ENCODE results near the gene ARHGEF16. TPM values are rescaled to one million over a fixed set of nuclear protein-coding genes. Genes with fewer than 3 reads are reported as not detected.

Gene ARHGEF16
- polyA plus RNA-seq, 6 donors from 2014 or later = not detected

GRCh38 chr1:3427711-3428704 lies 26.5 kb upstream of the ARHGEF16 start:
- H3K27ac Mint-ChIP-seq = no peak overlapping the region
- peaks cover 2 to 6% (median 3%) of the 10 kb centered on the region in 3 donors for H3K4me1 Mint-ChIP-seq
- no peaks in the 10 kb centered on the region for H3K36me3 Mint-ChIP-seq
- H3K27me3 Mint-ChIP-seq = peaks cover 0 to 11% (median 0%) of the 10 kb centered on the region in 3 donors
- DNase-seq = no peak
- no peak for ATAC-seq (ENCODE audit: low read depth in 2 of 2)
- H3K4me3 Mint-ChIP-seq = no peak overlapping the region
- no peaks in the 10 kb centered on the region for H3K9me3 Mint-ChIP-seq

- H3K27ac Mint-ChIP-seq = no peak overlapping the region
- ATAC-seq (ENCODE audit: low read depth in 2 of 2) (no peak), DNase-seq (no peak)
- H3K4me3 Mint-ChIP-seq = no peak overlapping the region
- H3K9me3 Mint-ChIP-seq = no peaks in the 10 kb centered on the region
- H3K27me3 Mint-ChIP-seq = peaks cover 0 to 10% (median 5%) of the 10 kb centered on the region in 3 donors
- peaks cover 2 to 6% (median 3%) of the 10 kb centered on the region in 3 donors for H3K4me1 Mint-ChIP-seq
- H3K36me3 Mint-ChIP-seq = no peaks in the 10 kb centered on the region
Observed at GRCh38 chr1:3428899-3429298, 25.6 kb upstream of the ARHGEF16 start.

- H3K27me3 Mint-ChIP-seq = peaks cover 0 to 6% (median 5%) of the 10 kb centered on the region in 3 donors
- H3K4me3 Mint-ChIP-seq = no peak overlapping the region
- H3K4me1 Mint-ChIP-seq = peaks cover 2 to 3% (median 3%) of the 10 kb centered on the region in 3 donors
- no peaks in the 10 kb centered on the region for H3K36me3 Mint-ChIP-seq
- no peak overlapping the region for H3K27ac Mint-ChIP-seq
- no peaks in the 10 kb centered on the region for H3K9me3 Mint-ChIP-seq
- DNase-seq (no peak), ATAC-seq (ENCODE audit: low read depth in 2 of 2) (no peak)
Observed at GRCh38 chr1:3429320-3429719, 25.1 kb upstream of the ARHGEF16 start.

GRCh38 chr1:3429766-3430165 lies 24.7 kb upstream of the ARHGEF16 start:
- H3K36me3 Mint-ChIP-seq = no peaks in the 10 kb centered on the region
- no peaks in the 10 kb centered on the region for H3K9me3 Mint-ChIP-seq
- H3K4me3 Mint-ChIP-seq = no peak overlapping the region
- no peak overlapping the region for H3K27ac Mint-ChIP-seq
- peaks cover 0 to 3% (median 2%) of the 10 kb centered on the region in 3 donors for H3K4me1 Mint-ChIP-seq
- no peak for ATAC-seq (ENCODE audit: low read depth in 2 of 2)
- H3K27me3 Mint-ChIP-seq = peaks cover 0 to 5% (median 5%) of the 10 kb centered on the region in 3 donors
- DNase-seq = no peak

GRCh38 chr1:3430406-3430805 lies 24.1 kb upstream of the ARHGEF16 start:
- H3K9me3 Mint-ChIP-seq = no peaks in the 10 kb centered on the region
- H3K27me3 Mint-ChIP-seq = peaks cover 0 to 5% (median 5%) of the 10 kb centered on the region in 3 donors
- DNase-seq (no peak), ATAC-seq (ENCODE audit: low read depth in 2 of 2) (no peak)
- no peak overlapping the region for H3K27ac Mint-ChIP-seq
- H3K4me3 Mint-ChIP-seq = no peak overlapping the region
- H3K4me1 Mint-ChIP-seq = peaks cover 0 to 3% (median 2%) of the 10 kb centered on the region in 3 donors
- no peaks in the 10 kb centered on the region for H3K36me3 Mint-ChIP-seq

- Mint-ChIP-seq H3K9me3 (no peaks in the 10 kb centered on the region), H3K4me1 (peaks cover 0 to 3% (median 2%) of the 10 kb centered on the region in 3 donors), H3K27ac (no peak overlapping the region), H3K27me3 (peaks cover 0 to 5% (median 5%) of the 10 kb centered on the region in 3 donors), H3K36me3 (no peaks in the 10 kb centered on the region), H3K4me3 (no peak overlapping the region)
- DNase-seq (no peak), ATAC-seq (ENCODE audit: low read depth in 2 of 2) (no peak)
Observed at GRCh38 chr1:3430820-3431219, 23.6 kb upstream of the ARHGEF16 start.

- ATAC-seq (ENCODE audit: low read depth in 2 of 2) = no peak
- no peak overlapping the region for H3K4me3 Mint-ChIP-seq
- no peak overlapping the region for H3K27ac Mint-ChIP-seq
Observed at GRCh38 chr1:3431266-3431665, 23.2 kb upstream of the ARHGEF16 start.

GRCh38 chr1:3431686-3432085 lies 22.8 kb upstream of the ARHGEF16 start:
- ATAC-seq (ENCODE audit: low read depth in 2 of 2) = no peak
- Mint-ChIP-seq H3K27ac (no peak overlapping the region), H3K36me3 (no peaks in the 10 kb centered on the region), H3K4me3 (no peak overlapping the region), H3K27me3 (peaks cover 0 to 8% (median 5%) of the 10 kb centered on the region in 3 donors), H3K4me1 (peaks cover 0 to 3% (median 2%) of the 10 kb centered on the region in 3 donors), H3K9me3 (no peaks in the 10 kb centered on the region)
- DNase-seq = no peak

More at GRCh38 chr1:3431266-3431665, 23.2 kb upstream of the ARHGEF16 start:
- H3K9me3 Mint-ChIP-seq = no peaks in the 10 kb centered on the region
- no peaks in the 10 kb centered on the region for H3K36me3 Mint-ChIP-seq
- peaks cover 0 to 3% (median 2%) of the 10 kb centered on the region in 3 donors for H3K4me1 Mint-ChIP-seq
- H3K27me3 Mint-ChIP-seq = peaks cover 0 to 6% (median 5%) of the 10 kb centered on the region in 3 donors
- DNase-seq = no peak

GRCh38 chr1:3432306-3432705 lies 22.2 kb upstream of the ARHGEF16 start:
- Mint-ChIP-seq H3K9me3 (no peaks in the 10 kb centered on the region), H3K36me3 (no peaks in the 10 kb centered on the region), H3K27ac (no peak overlapping the region), H3K4me3 (no peak overlapping the region), H3K27me3 (peaks cover 0 to 8% (median 5%) of the 10 kb centered on the region in 3 donors), H3K4me1 (peaks cover 0 to 3% (median 2%) of the 10 kb centered on the region in 3 donors)
- no peak for DNase-seq
- no peak for ATAC-seq (ENCODE audit: low read depth in 2 of 2)

GRCh38 chr1:3433076-3433475 lies 21.4 kb upstream of the ARHGEF16 start:
- Mint-ChIP-seq H3K36me3 (no peaks in the 10 kb centered on the region), H3K4me1 (peaks cover 0 to 3% (median 2%) of the 10 kb centered on the region in 3 donors), H3K4me3 (no peak overlapping the region), H3K9me3 (no peaks in the 10 kb centered on the region), H3K27me3 (peaks cover 0 to 8% (median 5%) of the 10 kb centered on the region in 3 donors), H3K27ac (no peak overlapping the region)
- DNase-seq (no peak), ATAC-seq (ENCODE audit: low read depth in 2 of 2) (no peak)

GRCh38 chr1:3433596-3434320 lies 20.7 kb upstream of the ARHGEF16 start:
- no peak overlapping the region for H3K4me3 Mint-ChIP-seq
- peaks cover 0 to 8% (median 5%) of the 10 kb centered on the region in 3 donors for H3K27me3 Mint-ChIP-seq
- DNase-seq = no peak
- H3K4me1 Mint-ChIP-seq = peaks cover 0 to 3% (median 2%) of the 10 kb centered on the region in 3 donors
- H3K36me3 Mint-ChIP-seq = no peaks in the 10 kb centered on the region
- peak overlapping the region in 1 of 6 donors; percentile 81 for H3K27ac Mint-ChIP-seq
- no peak for ATAC-seq (ENCODE audit: low read depth in 2 of 2)
- H3K9me3 Mint-ChIP-seq = no peaks in the 10 kb centered on the region

GRCh38 chr1:3434406-3435110 lies 19.9 kb upstream of the ARHGEF16 start:
- no peaks in the 10 kb centered on the region for H3K36me3 Mint-ChIP-seq
- ATAC-seq (ENCODE audit: low read depth in 2 of 2) (no peak), DNase-seq (no peak)
- H3K27me3 Mint-ChIP-seq = peaks cover 0 to 8% (median 5%) of the 10 kb centered on the region in 3 donors
- H3K4me1 Mint-ChIP-seq = peaks cover 0 to 3% (median 2%) of the 10 kb centered on the region in 3 donors
- no peak overlapping the region for H3K27ac Mint-ChIP-seq
- no peak overlapping the region for H3K4me3 Mint-ChIP-seq
- H3K9me3 Mint-ChIP-seq = no peaks in the 10 kb centered on the region

GRCh38 chr1:3435666-3436065 lies 18.8 kb upstream of the ARHGEF16 start:
- peaks cover 0 to 3% (median 2%) of the 10 kb centered on the region in 3 donors for H3K4me1 Mint-ChIP-seq
- H3K4me3 Mint-ChIP-seq = no peak overlapping the region
- H3K9me3 Mint-ChIP-seq = no peaks in the 10 kb centered on the region
- DNase-seq (no peak), ATAC-seq (ENCODE audit: low read depth in 2 of 2) (no peak)
- peaks cover 0 to 15% (median 5%) of the 10 kb centered on the region in 3 donors for H3K27me3 Mint-ChIP-seq
- no peaks in the 10 kb centered on the region for H3K36me3 Mint-ChIP-seq
- no peak overlapping the region for H3K27ac Mint-ChIP-seq
